ENCODE results near the gene AFF4.

- TF ChIP-seq CTCF (IDR thresholded peaks at IDR 0.05; ENCODE audit: poor library complexity) (no peak), EZH2 (IDR thresholded peaks at IDR 0.05; ENCODE audit: borderline replicate concordance) (no peak), EZH2phosphoT487 (IDR thresholded peaks at IDR 0.05; ENCODE audit: low read depth, severe bottlenecking, unreplicated experiment) (no peak)
Measured at GRCh38 chr5:132927355-132928061, 35.9 kb downstream of the AFF4 start.
